Activated CD4-positive, alpha-beta T cell treated with anti-CD3 and anti-CD28 coated beads, Interleukin-2, amount 50 U/mL, for 1 hour (primary cell): ENCODE measurements around the gene PRKCH.
"Not testable (repeated sequence)": the region's sequence is repeated elsewhere in the genome, so short reads cannot be mapped to it uniquely, and the experiment has no call there.

Experiments
- DNase-seq: peaks from one replicate; pipeline ENCODE4 v3.0.0-alpha.2; 2020

PRKCH gene

GRCh38 chr14:61462566-61463193, 141.3 kb downstream of the PRKCH start:
- DNase-seq: no peak

DNA sequence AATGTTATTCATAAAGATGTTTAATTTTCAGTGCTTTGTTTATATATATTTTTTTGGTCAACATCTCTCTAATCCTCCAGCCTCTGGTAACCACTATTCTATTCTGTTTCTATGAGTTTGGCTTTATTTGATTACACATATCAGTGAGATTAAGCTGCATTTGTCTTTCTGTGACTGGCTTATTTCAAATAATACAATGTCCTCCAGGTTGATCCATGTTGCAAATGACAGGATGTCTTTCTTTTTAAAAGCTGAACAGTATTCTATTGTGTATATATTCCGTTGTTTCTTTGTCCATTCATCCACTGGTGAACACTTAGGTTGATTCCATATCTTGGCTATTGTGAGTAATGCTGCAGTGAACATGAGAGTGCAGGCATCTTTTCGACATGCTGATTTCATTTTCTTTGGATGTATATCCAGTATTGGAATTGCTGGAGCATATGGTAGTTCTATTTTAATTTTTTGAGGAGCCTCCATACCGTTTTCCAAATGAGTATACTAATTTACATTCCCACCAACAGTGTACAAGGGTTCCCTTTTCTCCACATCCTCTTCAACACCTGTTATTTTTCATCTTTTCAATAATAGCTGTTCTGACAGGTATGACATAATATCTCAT, 142.4 kb downstream of the PRKCH start:
- DNase-seq: no peak

- not testable (repeated sequence) for DNase-seq
These were observed 143.4 kb downstream of the PRKCH start for GRCh38 chr14:61464539-61465320.

DNA sequence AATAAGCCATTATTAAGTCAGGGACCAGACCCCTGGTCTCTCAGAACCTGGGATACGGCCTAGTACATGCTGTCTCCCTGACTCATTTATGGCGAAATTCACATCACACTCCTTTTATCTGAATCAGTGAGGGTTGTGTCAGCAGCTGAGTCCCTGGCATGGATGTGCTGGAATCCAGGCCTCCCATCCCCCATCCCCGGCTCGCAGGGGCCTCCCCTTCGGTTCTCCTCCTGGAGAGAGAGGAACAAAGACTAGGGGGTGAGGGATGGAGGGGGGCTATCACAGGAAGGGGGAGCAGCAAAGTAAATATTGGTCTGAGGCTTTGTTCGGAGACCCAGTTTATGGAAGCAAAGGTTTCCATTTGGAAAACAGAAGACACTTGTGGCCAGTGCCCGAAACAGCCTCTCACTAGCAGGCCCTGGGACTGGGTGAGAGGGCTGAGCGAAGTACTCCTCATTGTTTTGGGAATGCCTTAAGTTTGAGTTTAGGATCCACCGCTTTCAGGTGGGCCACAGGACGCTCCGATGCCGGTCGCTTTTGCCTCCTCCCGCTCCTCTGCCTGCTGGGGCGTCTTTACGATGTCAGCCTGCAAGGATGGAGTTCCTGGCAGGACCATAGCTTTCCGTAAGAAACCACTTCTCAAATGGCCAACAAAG, 145.0 kb downstream of the PRKCH start:
- no peak for DNase-seq

GRCh38 chr14:61466905-61467280, 145.5 kb downstream of the PRKCH start:
- DNase-seq: no peak

GRCh38 chr14:61467296-61467695, 145.9 kb downstream of the PRKCH start:
- no peak for DNase-seq

- no peak for DNase-seq
These were observed 146.9 kb downstream of the PRKCH start for GRCh38 chr14:61468063-61468825.

DNA sequence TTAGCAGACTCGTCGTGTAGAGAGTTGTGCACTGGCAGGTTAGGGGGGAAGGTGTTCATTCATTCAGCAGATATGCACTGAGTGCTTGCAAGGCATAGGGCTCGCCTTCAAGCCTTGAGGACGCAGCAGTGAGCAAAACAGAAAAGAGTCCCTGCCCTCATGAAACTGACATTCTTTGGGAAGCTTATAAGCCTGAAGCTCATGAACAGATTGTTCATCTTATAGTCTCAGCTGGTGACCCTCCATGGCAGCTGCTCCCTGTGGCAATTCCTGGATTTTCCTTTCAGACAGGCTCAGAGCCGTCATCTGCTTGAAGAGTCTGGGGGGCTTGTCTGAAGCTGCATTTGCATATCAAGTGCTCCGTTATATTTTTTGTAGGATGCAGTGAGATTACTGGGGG, 148.4 kb downstream of the PRKCH start:
- no peak for DNase-seq

- DNase-seq: no peak
These were observed 149.0 kb downstream of the PRKCH start for GRCh38 chr14:61470261-61470960.

DNA sequence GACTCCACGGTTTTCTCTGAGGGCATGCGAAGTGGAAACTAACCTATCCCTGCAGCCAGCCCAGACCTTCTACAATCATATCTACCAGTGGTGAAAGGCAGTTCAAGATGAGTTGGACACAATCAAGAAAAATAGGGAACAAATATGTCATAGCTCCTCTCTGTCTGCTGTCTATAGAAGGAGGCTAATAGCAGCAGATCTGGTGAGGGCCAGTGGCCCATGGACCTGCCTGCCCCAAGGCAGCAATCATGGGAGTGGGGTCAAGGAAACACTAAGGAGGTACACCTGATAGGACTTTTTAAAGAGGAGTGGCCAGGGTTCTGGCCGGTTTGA, 149.5 kb downstream of the PRKCH start:
- no peak for DNase-seq

- no peak for DNase-seq
These were observed 150.1 kb downstream of the PRKCH start for GRCh38 chr14:61471297-61472005.

DNA sequence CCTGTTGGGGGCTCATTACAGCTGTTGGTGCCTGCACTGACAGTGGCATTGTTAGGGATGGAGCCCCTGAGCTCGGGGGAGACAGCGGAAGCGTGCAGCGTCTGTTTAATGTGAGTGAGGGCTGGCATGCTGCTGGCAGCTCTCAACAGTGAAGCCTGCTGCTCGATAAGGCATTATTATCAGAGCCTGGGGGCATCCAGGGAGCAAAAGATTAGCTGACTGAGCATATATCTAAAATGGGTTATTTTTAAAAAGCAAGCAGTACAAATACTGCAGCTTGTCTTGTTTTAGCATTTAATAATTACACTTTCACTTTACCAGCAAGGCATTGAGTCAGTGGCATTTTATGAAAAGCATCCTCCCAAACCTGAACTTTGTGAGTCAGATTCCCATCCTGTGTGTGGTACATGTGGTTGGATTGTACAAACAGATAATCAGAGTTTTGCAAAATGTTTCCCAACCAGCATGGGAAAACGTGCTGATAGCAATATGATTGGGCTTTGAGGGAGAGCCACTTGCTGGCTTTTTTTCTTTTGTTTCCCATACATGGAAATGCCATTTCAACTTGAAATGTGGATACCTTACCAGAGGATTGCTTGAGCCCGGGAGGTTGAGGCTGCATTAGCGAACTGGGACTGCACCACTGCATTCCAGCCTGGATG, 150.8 kb downstream of the PRKCH start:
- peak; percentile 30 for DNase-seq

DNA sequence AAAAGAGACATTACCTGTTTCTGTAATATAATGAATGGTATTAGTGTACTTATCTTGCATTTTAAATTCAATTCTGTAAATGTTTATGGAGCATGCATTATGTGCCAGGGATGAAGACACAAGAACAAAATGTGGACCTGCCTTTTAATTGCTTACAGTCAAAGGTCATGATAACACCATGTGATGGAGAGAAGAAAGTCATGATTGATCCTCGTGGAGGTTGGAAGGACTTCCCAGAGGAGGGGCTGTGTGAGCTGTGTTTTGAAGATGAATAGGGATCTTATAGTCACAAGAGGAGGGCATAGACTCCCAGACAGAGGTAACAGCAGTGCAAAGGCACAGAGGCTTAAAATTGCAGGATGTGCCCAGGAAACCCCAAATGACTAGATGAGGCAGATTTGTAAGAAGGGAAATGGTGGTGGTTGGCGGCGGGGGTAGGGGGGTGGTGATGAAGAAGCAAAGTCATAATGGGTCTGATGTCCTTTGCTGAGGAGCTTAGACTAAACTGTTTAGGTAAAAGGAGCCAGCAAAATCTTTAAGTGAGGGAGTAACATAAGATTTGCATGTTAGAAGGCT, 151.5 kb downstream of the PRKCH start:
- peak; percentile 53 for DNase-seq

GRCh38 chr14:61474015-61474414, 152.6 kb downstream of the PRKCH start:
- no peak for DNase-seq

DNA sequence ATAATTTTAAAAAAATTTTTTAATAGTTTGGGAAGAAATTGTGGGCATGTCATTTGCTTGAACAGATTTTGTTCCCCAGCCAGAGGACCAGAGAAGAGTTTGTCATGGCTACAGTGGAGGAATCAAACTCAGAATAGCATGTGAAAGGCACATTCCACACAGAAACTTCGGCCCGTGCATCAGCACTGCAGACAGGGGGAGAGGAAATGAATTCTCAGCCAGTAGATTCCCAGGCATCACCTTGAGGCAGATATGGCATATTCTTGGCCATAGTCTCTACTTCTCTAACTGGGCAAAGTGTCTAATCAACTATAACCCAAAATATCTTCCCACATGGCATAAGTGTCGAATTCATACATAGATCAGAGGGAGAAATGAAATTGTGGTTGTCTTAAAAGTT, 153.3 kb downstream of the PRKCH start:
- DNase-seq: no peak

GRCh38 chr14:61475316-61475715, 153.9 kb downstream of the PRKCH start:
- no peak for DNase-seq

- DNase-seq: no peak
These were observed 154.8 kb downstream of the PRKCH start for GRCh38 chr14:61476105-61476753.

DNA sequence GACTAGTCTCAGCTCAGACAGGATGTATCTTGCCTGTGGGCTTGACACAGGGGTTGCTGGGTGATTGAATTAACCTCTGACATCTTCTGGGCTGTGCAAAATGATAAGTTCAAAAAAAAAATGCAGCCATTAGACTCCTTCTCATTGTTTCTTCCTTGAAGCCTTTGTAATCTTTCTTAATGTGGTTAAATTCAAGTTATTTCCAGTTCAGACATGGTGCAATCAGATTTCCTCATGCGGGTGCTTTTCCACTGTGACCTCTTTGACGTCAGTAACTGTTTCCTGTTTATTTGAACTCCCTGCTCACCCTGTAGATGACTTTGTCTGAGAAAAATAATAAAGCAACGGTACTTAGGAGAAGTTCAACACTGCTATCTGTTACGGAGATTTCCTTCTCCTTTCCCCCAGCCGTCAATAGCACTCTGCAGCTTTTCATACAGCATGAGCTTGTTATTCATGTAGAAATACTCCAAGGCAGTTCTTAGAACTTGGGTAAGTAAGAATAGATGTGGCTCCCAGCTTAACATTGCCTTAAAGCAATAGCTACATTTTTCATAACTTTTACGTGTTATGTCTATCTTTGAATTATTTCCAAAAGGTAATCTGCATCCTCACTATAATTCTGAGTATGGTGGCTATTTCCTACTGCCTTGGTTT, 155.5 kb downstream of the PRKCH start:
- DNase-seq: peak; percentile 45

DNA sequence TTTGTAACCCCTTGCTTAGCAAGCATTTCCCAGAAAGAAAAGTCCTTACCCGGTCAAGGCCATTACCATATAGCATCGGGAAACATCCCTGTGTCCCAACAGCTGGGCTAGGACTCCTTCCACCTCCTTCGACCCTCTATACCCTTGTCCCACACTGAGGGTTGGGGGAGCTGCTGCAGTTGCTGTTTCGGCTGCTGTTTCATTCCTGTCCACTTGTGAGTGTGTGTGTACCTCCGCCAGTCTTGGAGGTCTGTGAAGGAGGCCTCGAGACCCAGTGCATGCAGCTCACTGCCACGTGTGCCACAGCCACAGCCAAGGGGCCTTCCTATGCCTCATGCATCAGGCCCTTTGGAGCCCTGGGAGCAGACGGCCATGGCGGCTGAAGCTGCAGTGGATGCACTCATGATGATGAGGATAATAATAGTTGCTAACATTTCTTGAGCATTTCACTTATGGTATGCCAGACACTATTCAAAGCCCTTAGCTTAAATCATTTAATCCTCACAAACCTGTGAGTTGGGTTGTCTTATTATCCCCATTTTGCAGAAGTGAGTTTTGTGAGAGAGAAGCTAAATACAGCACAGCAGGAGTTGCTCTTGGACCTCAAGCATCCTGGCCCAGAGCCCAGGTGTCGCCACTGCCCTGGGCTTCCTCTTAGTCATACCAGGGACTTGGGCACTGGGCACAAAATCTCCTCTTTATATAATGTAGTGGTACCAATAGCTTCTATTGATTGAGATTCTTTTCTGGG, 156.5 kb downstream of the PRKCH start:
- DNase-seq: no peak
